Loucy (cell line): ENCODE results near the gene CCDC91.
A peak's percentile ranks its signal among the peaks of the same experiment; 100 is the strongest.

ENCODE experiments used
- H2AFZ ChIP-seq: fragments of 200-600 bp; sonication (generic); 2 replicates; pipeline ENCODE4 v1.6.0; 2016; ENCODE audit warnings: antibody characterized with exemption, mild to moderate bottlenecking, low read length, moderate library complexity
- H3F3A ChIP-seq: fragments of 200-600 bp; 2 replicates; pipeline ENCODE4 v1.6.0; 2016; ENCODE audit warnings: antibody characterized with exemption, low read depth, mild to moderate bottlenecking
- H3K27me3 ChIP-seq: fragments of 200-600 bp; sonication (generic); 2 replicates; pipeline ENCODE4 v1.6.1; 2014; ENCODE audit warnings: low read length, mild to moderate bottlenecking; ENCODE audit not compliant: insufficient read depth, poor library complexity, severe bottlenecking
- H3K36me3 ChIP-seq: fragments of 200-600 bp; sonication (generic); 2 replicates; pipeline ENCODE4 v1.6.1; 2016; ENCODE audit warnings: low read length; ENCODE audit not compliant: insufficient read depth
- H3K4me1 ChIP-seq: fragments of 200-600 bp; sonication (generic); 2 replicates; pipeline ENCODE4 v1.5.1; 2014; ENCODE audit warnings: low read length, mild to moderate bottlenecking; ENCODE audit not compliant: insufficient read depth, poor library complexity, severe bottlenecking
- H3K4me2 ChIP-seq: fragments of 200-600 bp; sonication (generic); 2 replicates; pipeline ENCODE4 v1.6.0; 2014; ENCODE audit warnings: antibody characterized with exemption, low read length, low read depth, mild to moderate bottlenecking; ENCODE audit not compliant: poor library complexity, severe bottlenecking
- H3K4me3 ChIP-seq: fragments of 200-600 bp; sonication (generic); 2 replicates; pipeline ENCODE4 v1.5.1; 2014; ENCODE audit warnings: low read length, mild to moderate bottlenecking, mixed read lengths; ENCODE audit not compliant: poor library complexity, severe bottlenecking
- H3K79me2 ChIP-seq: fragments of 200-600 bp; sonication (generic); 2 replicates; pipeline ENCODE4 v1.6.1; 2014; ENCODE audit warnings: low read length; ENCODE audit not compliant: insufficient read depth
- H3K9ac ChIP-seq: fragments of 200-600 bp; sonication (generic); 2 replicates; pipeline ENCODE4 v1.6.0; 2014; ENCODE audit warnings: mild to moderate bottlenecking, low read depth, low read length, moderate library complexity; ENCODE audit not compliant: poor library complexity, severe bottlenecking
- H3K9me2 ChIP-seq: fragments of 200-600 bp; sonication (generic); replicated peaks from 2 replicates; pipeline ENCODE4 v1.6.1; 2016; ENCODE audit warnings: low read depth, low read length, mixed read lengths
- H3K9me3 ChIP-seq: fragments of 200-600 bp; sonication (generic); 2 replicates; pipeline ENCODE4 v1.6.1; 2014; ENCODE audit warnings: mild to moderate bottlenecking, antibody characterized with exemption, low read length, low read depth; ENCODE audit not compliant: insufficient read depth
- H4K20me1 ChIP-seq: fragments of 200-600 bp; sonication (generic); 2 replicates; pipeline ENCODE4 v1.6.0; 2014; ENCODE audit warnings: antibody characterized with exemption, low read length, mild to moderate bottlenecking; ENCODE audit not compliant: insufficient read depth, poor library complexity, severe bottlenecking
- EZH2phosphoT487 ChIP-seq: fragments of 200-600 bp; IDR thresholded peaks from 2 replicates; pipeline ENCODE4 v1.6.1; 2018; ENCODE audit warnings: antibody characterized with exemption, mild to moderate bottlenecking, moderate library complexity, borderline replicate concordance
- TF ChIP-seq, protein P1 (sequence below): fragments of 200-600 bp; sonication (generic); conservative IDR thresholded peaks from 2 replicates; pipeline ENCODE4 v1.5.1; 2014; ENCODE audit warnings: mild to moderate bottlenecking, antibody characterized with exemption, low read length

CCDC91 gene

DNA sequence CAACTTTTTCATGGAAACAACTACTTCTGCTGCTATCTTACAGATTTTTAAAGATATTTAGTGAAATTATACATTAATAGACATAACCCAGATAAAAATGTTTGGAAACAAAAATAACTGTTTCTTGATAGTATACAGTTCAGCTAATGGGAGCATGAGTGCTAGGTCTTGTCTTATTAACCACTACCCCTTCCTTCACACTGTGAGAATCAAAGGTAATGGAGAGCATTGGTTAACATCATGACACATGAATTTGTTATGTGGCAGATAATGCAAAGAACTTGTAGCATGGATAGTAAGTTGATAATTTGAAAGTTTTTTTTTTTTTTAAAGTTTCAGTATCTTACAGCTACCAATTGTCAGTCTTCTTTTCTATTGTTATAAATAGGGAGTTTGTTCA, 44.2 kb downstream of the CCDC91 start:
- Histone ChIP-seq H3K4me2 (peak overlapping the region; percentile 60), H3F3A (0 out of 2 replicates have a peak, but pooled peaks cover 2% of the 10 kb centered on the region), H4K20me1 (no peaks in the 10 kb centered on the region), H2AFZ (peak overlapping the region; percentile 13; the same call in 1 of the 2 replicates), H3K9me2 (no peaks in the 10 kb centered on the region), H3K36me3 (no peaks in the 10 kb centered on the region; the same call in 1 of the 2 replicates), H3K27me3 (no peaks in the 10 kb centered on the region), H3K9ac (peak overlapping the region; percentile 33), H3K4me1 (peaks cover 21% of the 10 kb centered on the region), H3K4me3 (peak overlapping the region; percentile 28), H3K9me3 (no peaks in the 10 kb centered on the region), H3K79me2 (peaks cover 44% of the 10 kb centered on the region; the same call in 1 of the 2 replicates)
- TF ChIP-seq EZH2phosphoT487 = no peak
- TF ChIP-seq, protein P1, sequence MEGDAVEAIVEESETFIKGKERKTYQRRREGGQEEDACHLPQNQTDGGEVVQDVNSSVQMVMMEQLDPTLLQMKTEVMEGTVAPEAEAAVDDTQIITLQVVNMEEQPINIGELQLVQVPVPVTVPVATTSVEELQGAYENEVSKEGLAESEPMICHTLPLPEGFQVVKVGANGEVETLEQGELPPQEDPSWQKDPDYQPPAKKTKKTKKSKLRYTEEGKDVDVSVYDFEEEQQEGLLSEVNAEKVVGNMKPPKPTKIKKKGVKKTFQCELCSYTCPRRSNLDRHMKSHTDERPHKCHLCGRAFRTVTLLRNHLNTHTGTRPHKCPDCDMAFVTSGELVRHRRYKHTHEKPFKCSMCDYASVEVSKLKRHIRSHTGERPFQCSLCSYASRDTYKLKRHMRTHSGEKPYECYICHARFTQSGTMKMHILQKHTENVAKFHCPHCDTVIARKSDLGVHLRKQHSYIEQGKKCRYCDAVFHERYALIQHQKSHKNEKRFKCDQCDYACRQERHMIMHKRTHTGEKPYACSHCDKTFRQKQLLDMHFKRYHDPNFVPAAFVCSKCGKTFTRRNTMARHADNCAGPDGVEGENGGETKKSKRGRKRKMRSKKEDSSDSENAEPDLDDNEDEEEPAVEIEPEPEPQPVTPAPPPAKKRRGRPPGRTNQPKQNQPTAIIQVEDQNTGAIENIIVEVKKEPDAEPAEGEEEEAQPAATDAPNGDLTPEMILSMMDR = no peak

DNA sequence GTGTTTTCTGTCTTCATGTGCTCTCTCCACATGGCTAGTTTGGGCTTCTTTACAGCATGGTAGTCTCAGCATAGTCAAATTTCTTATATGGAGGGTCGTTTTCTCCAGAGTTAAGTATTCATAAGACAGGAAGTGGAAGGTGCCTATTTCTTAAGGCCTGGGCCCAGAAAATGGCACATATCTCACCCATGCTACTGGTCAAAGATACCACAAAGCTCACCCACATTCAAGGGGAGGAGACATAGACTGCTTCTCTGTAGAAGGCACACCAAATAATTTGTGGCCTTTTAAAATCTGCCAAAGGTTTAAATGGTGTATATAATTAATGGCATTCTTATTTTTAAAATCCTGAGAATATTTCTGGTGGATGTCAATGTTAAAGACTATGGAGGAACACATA, 44.8 kb downstream of the CCDC91 start:
- Histone ChIP-seq H3K36me3 (no peaks in the 10 kb centered on the region; the same call in 1 of the 2 replicates), H3K4me1 (peaks cover 21% of the 10 kb centered on the region), H3K79me2 (peaks cover 44% of the 10 kb centered on the region; the same call in 1 of the 2 replicates), H3K4me3 (peak overlapping the region; percentile 28), H3K9me2 (no peaks in the 10 kb centered on the region), H3K27me3 (no peaks in the 10 kb centered on the region), H3K4me2 (peak overlapping the region; percentile 60), H2AFZ (peak overlapping the region; percentile 13; the same call in 1 of the 2 replicates), H3K9ac (peak overlapping the region; percentile 33), H3K9me3 (no peaks in the 10 kb centered on the region), H3F3A (0 out of 2 replicates have a peak, but pooled peaks cover 2% of the 10 kb centered on the region), H4K20me1 (no peaks in the 10 kb centered on the region)
- TF ChIP-seq EZH2phosphoT487 = no peak
- TF ChIP-seq, protein P1 = no peak

DNA sequence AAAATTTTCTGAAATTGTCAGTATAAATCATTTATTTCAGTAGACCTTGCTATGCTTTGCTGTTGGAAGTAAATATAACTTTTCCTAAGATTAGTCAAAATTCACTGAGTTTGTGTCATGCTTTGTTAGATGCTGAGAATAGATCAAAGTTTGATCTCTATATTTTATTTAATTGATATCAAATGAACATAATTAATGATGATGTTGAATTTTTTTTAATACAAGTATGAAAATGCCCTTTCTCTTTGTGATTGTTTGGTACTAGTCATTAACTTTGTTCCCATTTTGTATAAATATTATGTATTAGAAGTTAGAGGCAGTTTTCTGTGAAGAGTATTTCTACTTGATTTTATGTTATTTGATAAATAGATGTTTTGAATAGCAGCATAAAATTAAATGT, 45.7 kb downstream of the CCDC91 start:
- Histone ChIP-seq H3K9me3 (no peaks in the 10 kb centered on the region), H3K36me3 (no peaks in the 10 kb centered on the region; the same call in 1 of the 2 replicates), H3K9ac (no peak overlapping the region), H3K27me3 (no peaks in the 10 kb centered on the region), H2AFZ (no peak overlapping the region), H3K4me3 (no peak overlapping the region), H3K4me1 (peaks cover 21% of the 10 kb centered on the region), H3K9me2 (no peaks in the 10 kb centered on the region), H3K79me2 (peaks cover 45% of the 10 kb centered on the region; the same call in 1 of the 2 replicates), H3F3A (0 out of 2 replicates have a peak, but pooled peaks cover 2% of the 10 kb centered on the region), H4K20me1 (no peaks in the 10 kb centered on the region), H3K4me2 (peak overlapping the region; percentile 60)
- TF ChIP-seq, protein P1 = no peak
- no peak for TF ChIP-seq EZH2phosphoT487
